Stomach (tissue), 9 donors: ENCODE results near the gene DIPK1C. TPM values are rescaled to one million over a fixed set of nuclear protein-coding genes. Genes with fewer than 3 reads are reported as not detected.

Source experiments
- DNase-seq, 2 donors: peaks; one replicate each; pipeline versions ENCODE4 v3.0.0 to v3.0.0-alpha.2; 2013 to 2019
- H3K27ac ChIP-seq, 5 donors: fragments of 200-600 bp in 4 of 5; sonication (generic) in 4 of 5; one replicate each; pipeline ENCODE4 v1.5.1; 2013 to 2019; ENCODE audit warnings: mild to moderate bottlenecking in 1 of 5, moderate library complexity in 1 of 5
- H3K27me3 ChIP-seq, 3 donors: fragments of 200-600 bp; sonication (generic); one replicate each; pipeline ENCODE4 v1.5.1; 2017 to 2019; ENCODE audit warnings: mixed run types in 1 of 3
- H3K36me3 ChIP-seq, 4 donors: fragments of 200-600 bp; sonication (generic); 1 replicate in 3 of 4; 2 replicates in 1 of 4; pipeline ENCODE4 v1.5.1; 2016 to 2019
- H3K4me1 ChIP-seq, 4 donors: fragments of 200-600 bp; sonication (generic); one replicate each; pipeline ENCODE4 v1.5.1; 2016 to 2019
- H3K4me3 ChIP-seq, 4 donors: fragments of 200-600 bp; sonication (generic) in 3 of 4; one replicate each; pipeline ENCODE4 v1.5.1; 2016 to 2019; ENCODE audit warnings: mild to moderate bottlenecking in 1 of 4
- H3K9me3 ChIP-seq, 4 donors: fragments of 200-600 bp; sonication (generic); one replicate each; pipeline ENCODE4 v1.5.1; 2016 to 2019
- EP300 ChIP-seq: sonication (generic); formaldehyde crosslinking; IDR thresholded peaks from one replicate; pipeline ENCODE4 v1.6.1; 2017; ENCODE audit warnings: antibody characterized with exemption
- POLR2A ChIP-seq, 4 donors: fragments of 450-650 bp; IDR thresholded peaks; one replicate each; pipeline ENCODE4 v1.6.1; 2016; ENCODE audit warnings: antibody characterized with exemption in 4 of 4, control low read depth in 2 of 4, mild to moderate bottlenecking in 1 of 4, moderate library complexity in 1 of 4
- POLR2AphosphoS5 ChIP-seq, 3 donors: sonication (generic); formaldehyde crosslinking; IDR thresholded peaks; one replicate each; pipeline ENCODE4 v1.6.1; 2016; ENCODE audit warnings: antibody characterized with exemption in 3 of 3
- WGBS, 5 donors: extraction: QIAGEN DNeasy Blood & Tissue Kit in 3 of 5; methylation state at CpG; one replicate each; pipeline versions ENCODE4 v1.1.5 to v1.1.7; 2013 to 2018; 5-methylcytosine and 5-hydroxymethylcytosine counted together
- intact Hi-C: fragments of 100-400 bp; cut with DNase I; formaldehyde crosslinking; loops from one replicate; pipeline ENCODE4 v1.15.1; 2023; ENCODE audit warnings: low total_unique reads
- polyA plus RNA-seq, 3 donors: library from polyadenylated mRNA; stranded (reverse); fragments of 200-250 nt; gene quantifications; one replicate each; pipeline ENCODE4 v1.2.3, GENCODE V29; 2013
- total RNA-seq, 5 donors: library from RNA; depleted of rRNA; stranded (reverse); fragments of >200 nt; gene quantifications; one replicate each; pipeline versions ENCODE4 v1.1.0 to v1.2.3, GENCODE V29; 2014 to 2016
- TF ChIP-seq, protein P1 (sequence below), 7 experiments: fragments of 450-650 bp in 4 of 7; fragments of 200-600 bp in 3 of 7; sonication (generic) in 3 of 7; IDR thresholded peaks; one replicate each; pipeline ENCODE4 v1.5.1; 2016 to 2019; ENCODE audit warnings: antibody characterized with exemption in 7 of 7, control low read depth in 2 of 7, mild to moderate bottlenecking in 1 of 7
- donor health status: healthy with polysubstance abuse.
- donor health status: Bipolar disorder and iron deficiency.
- donor health status: healthy.

The DIPK1C gene
- total and polyA plus RNA-seq, 8 donors = 0.55 to 2.3 (median 1.8) TPM; not detected in 3

DNA sequence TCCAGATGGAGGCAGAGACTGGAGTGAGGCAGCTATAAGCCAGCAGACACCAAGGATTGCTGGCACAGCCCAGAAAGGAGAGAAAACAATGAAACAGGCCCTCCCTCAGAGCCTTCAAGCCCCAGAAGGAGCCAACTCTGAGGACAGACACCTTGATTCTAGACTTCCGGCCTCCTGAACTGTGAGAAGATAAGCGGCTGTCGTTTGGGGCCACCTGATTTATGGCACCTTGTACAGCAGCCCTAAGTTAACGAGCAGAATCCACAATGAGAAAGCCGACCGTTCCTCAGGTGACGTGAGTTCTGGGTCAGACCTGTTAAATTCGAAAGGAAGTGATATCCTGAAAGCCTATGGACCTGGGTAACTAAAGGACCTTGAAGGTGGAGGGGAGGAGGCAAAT is 31.8 kb upstream of the DIPK1C start:
- H3K4me3 ChIP-seq = no peak overlapping the region
- H3K4me1 ChIP-seq = peaks cover 0 to 13% (median 2%) of the 10 kb centered on the region in 4 donors
- WGBS, 5 donors = 83 to 92% (median 89%) methylated on average over 8 of the region's 8 CpGs
- DNase-seq = no peak
- H3K27ac ChIP-seq = no peak overlapping the region
- intact Hi-C loops = no loop called here
- H3K27me3 ChIP-seq = no peaks in the 10 kb centered on the region
- H3K36me3 ChIP-seq = no peaks in the 10 kb centered on the region
- H3K9me3 ChIP-seq = no peaks in the 10 kb centered on the region
- TF ChIP-seq EP300 (no peak), POLR2AphosphoS5 (IDR thresholded peaks at IDR 0.05) (no peak), POLR2A (IDR thresholded peaks at IDR 0.05) (no peak)
- TF ChIP-seq, protein P1, sequence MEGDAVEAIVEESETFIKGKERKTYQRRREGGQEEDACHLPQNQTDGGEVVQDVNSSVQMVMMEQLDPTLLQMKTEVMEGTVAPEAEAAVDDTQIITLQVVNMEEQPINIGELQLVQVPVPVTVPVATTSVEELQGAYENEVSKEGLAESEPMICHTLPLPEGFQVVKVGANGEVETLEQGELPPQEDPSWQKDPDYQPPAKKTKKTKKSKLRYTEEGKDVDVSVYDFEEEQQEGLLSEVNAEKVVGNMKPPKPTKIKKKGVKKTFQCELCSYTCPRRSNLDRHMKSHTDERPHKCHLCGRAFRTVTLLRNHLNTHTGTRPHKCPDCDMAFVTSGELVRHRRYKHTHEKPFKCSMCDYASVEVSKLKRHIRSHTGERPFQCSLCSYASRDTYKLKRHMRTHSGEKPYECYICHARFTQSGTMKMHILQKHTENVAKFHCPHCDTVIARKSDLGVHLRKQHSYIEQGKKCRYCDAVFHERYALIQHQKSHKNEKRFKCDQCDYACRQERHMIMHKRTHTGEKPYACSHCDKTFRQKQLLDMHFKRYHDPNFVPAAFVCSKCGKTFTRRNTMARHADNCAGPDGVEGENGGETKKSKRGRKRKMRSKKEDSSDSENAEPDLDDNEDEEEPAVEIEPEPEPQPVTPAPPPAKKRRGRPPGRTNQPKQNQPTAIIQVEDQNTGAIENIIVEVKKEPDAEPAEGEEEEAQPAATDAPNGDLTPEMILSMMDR (IDR thresholded peaks at IDR 0.05) = no peak

GRCh38 chr18:74488354-74488753 is 31.2 kb upstream of the DIPK1C start:
- Histone ChIP-seq H3K4me1 (peaks cover 0 to 13% (median 2%) of the 10 kb centered on the region in 4 donors), H3K9me3 (no peaks in the 10 kb centered on the region), H3K27ac (no peak overlapping the region), H3K36me3 (no peaks in the 10 kb centered on the region), H3K4me3 (no peak overlapping the region), H3K27me3 (no peaks in the 10 kb centered on the region)
- DNase-seq = no peak
- TF ChIP-seq, protein P1 (IDR thresholded peaks at IDR 0.05) = no peak
- no peak for TF ChIP-seq POLR2A (IDR thresholded peaks at IDR 0.05)
- TF ChIP-seq POLR2AphosphoS5 (IDR thresholded peaks at IDR 0.05) = no peak
- no peak for TF ChIP-seq EP300
- intact Hi-C loops = no loop called here
- WGBS, 5 donors = 89 to 98% (median 97%) methylated on average over 8 of the region's 8 CpGs

DNA sequence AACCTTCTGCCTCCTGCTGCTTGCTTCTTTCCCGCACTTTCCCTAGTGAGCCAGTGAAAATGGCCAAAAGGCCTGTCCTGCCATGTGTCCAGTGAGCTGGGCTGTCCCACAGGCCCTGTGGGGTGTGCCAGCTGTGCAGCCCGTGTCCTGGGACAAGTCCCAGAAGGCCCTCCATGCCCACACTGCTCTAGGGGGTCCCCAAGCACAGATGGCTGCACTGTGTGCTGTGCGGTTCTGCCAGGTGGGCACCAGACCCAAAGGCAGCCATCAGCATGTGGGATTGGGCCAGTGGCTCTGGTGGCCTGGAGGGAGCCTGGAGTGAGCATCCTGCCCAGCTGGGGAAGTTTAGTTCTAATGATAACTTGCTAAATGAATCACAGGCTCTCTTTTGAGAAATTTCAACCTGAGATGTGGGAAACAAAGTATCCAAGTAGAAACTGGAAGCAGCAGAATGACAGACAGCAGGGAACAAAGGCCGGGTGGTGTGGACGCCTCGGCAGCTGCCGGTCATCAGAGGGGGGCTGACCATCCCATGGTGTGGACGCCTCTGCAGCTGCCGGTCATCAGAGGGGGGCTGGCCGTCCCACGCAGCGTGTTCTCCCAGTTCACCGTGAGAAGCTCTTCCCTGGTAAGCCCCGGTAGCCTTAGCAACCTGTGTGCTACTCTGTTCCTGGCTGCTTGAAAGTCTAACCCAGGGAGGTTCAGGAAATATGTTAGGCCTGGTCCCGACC is 29.2 kb upstream of the DIPK1C start:
- Histone ChIP-seq H3K4me3 (no peak overlapping the region), H3K27me3 (no peaks in the 10 kb centered on the region), H3K9me3 (no peaks in the 10 kb centered on the region), H3K36me3 (no peaks in the 10 kb centered on the region), H3K4me1 (peaks cover 0 to 13% (median 2%) of the 10 kb centered on the region in 4 donors), H3K27ac (no peak overlapping the region)
- TF ChIP-seq POLR2A (IDR thresholded peaks at IDR 0.05) (no peak), POLR2AphosphoS5 (IDR thresholded peaks at IDR 0.05) (no peak), EP300 (no peak)
- TF ChIP-seq, protein P1 (IDR thresholded peaks at IDR 0.05) = no peak
- DNase-seq = no peak
- 61 to 87% (median 84%) methylated on average over 13 to 15 of the region's 15 CpGs for whole genome bisulfite sequencing, 5 donors
- intact Hi-C loops = no loop called here

DNA sequence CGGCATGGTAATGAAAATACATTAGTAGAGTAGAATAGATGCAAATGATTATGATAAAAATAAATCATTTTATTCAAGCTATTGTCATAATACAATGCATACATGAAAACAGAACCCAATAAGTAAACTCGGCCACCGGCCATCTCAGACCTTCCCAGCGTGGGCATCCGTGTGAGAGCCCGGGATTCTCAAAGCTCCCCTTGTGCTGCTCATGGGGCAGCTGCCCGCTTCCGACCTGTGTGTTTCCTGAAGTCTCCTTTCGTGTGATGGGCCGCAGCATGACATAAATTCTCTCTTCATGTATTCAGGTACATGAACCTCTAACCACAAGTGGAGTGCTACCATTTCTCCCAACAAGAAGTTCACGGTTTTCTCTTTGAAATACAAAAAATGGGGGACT is 25.6 kb upstream of the DIPK1C start:
- TF ChIP-seq POLR2A (IDR thresholded peaks at IDR 0.05) (no peak), POLR2AphosphoS5 (IDR thresholded peaks at IDR 0.05) (no peak), EP300 (no peak)
- TF ChIP-seq, protein P1 (IDR thresholded peaks at IDR 0.05) = no peak
- H3K27ac ChIP-seq = no peak overlapping the region
- DNase-seq = no peak
- peaks cover 4 to 37% (median 19%) of the 10 kb centered on the region in 4 donors for H3K4me1 ChIP-seq
- H3K4me3 ChIP-seq = no peak overlapping the region
- WGBS, 5 donors = 88 to 92% (median 91%) methylated on average over 11 of the region's 11 CpGs
- intact Hi-C loops = no loop called here
- H3K36me3 ChIP-seq = no peaks in the 10 kb centered on the region
- H3K27me3 ChIP-seq = peaks cover 0 to 3% (median 0%) of the 10 kb centered on the region in 3 donors
- H3K9me3 ChIP-seq = no peaks in the 10 kb centered on the region
